Measurements from ENCODE around the gene CCDC88B. TPM values are rescaled to one million over a fixed set of nuclear protein-coding genes. Genes with fewer than 3 reads are reported as not detected.
A peak's percentile ranks its signal among the peaks of the same experiment; 100 is the strongest.

CCDC88B gene
- total RNA-seq, 1 donor: 1.2 TPM

DNA sequence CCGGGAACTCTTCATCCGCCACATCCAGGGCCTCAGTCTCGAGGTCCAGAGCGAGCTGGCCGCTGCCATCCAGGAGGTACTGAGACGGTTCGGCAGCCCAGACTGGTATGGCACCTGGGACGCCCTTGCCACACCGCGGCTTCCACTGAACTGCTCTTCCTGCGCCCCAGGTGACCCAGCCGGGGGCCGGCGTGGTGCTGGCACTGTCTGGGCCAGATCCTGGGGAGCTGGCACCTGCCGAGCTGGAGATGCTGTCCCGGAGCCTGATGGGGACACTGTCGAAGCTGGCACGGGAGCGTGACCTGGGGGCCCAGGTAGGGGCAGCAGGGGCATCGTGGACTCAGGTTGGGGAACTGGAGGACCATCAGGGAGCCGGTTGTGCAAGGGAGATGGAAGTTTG is 1.4 kb downstream of the CCDC88B start:
- TF ChIP-seq, protein P1, sequence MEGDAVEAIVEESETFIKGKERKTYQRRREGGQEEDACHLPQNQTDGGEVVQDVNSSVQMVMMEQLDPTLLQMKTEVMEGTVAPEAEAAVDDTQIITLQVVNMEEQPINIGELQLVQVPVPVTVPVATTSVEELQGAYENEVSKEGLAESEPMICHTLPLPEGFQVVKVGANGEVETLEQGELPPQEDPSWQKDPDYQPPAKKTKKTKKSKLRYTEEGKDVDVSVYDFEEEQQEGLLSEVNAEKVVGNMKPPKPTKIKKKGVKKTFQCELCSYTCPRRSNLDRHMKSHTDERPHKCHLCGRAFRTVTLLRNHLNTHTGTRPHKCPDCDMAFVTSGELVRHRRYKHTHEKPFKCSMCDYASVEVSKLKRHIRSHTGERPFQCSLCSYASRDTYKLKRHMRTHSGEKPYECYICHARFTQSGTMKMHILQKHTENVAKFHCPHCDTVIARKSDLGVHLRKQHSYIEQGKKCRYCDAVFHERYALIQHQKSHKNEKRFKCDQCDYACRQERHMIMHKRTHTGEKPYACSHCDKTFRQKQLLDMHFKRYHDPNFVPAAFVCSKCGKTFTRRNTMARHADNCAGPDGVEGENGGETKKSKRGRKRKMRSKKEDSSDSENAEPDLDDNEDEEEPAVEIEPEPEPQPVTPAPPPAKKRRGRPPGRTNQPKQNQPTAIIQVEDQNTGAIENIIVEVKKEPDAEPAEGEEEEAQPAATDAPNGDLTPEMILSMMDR (IDR thresholded peaks at IDR 0.05; ENCODE audit: insufficient read depth, low read length): no peak
- H3K4me3 ChIP-seq (ENCODE audit: low read depth, low read length): no peak overlapping the region
- DNase-seq (ENCODE audit: low read depth): no peak

DNA sequence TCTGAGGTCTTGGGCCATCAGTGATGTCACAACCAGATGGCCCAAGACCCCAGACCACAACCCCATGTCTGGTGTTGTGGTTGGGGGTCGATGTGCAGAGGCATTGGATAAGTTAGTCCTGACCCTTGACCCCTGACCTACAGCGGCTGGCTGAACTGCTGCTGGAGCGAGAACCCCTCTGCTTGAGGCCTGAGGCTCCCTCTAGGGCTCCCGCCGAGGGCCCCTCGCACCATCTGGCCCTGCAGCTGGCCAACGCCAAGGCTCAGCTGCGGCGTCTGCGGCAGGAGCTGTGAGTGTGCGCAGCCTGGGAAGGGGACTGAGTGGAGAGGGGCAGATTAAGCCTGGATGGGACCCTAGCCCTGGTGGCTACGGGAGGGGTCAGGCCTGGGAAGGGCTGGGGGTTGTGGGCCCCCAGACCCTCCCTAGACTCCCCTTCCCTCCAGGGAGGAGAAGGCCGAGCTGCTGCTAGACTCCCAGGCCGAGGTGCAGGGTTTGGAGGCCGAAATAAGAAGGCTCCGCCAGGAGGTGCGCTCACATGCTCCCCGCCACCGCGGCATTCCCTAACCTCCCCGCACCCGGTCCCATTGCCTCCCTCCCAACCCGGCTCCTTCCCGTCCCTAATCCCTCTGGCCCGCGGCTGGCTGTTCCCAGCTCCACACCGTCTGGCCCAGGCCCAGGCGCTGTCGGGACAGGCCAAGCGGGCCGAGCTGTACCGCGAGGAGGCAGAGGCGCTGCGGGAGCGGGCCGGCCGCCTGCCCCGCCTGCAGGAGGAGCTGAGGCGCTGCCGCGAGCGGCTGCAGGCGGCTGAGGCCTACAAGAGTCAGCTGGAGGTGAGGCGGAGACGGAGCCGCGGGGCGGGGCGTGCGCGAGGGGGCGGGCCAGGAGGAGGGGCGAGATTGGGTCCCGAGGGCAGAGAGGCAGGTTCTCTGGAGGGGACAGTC is 2.1 kb downstream of the CCDC88B start:
- peak overlapping the region; percentile 61 for H3K4me3 ChIP-seq (ENCODE audit: low read depth, low read length)
- peak; percentile 82 for DNase-seq (ENCODE audit: low read depth)
- TF ChIP-seq, protein P1 (IDR thresholded peaks at IDR 0.05; ENCODE audit: insufficient read depth, low read length): peak; percentile 29

DNA sequence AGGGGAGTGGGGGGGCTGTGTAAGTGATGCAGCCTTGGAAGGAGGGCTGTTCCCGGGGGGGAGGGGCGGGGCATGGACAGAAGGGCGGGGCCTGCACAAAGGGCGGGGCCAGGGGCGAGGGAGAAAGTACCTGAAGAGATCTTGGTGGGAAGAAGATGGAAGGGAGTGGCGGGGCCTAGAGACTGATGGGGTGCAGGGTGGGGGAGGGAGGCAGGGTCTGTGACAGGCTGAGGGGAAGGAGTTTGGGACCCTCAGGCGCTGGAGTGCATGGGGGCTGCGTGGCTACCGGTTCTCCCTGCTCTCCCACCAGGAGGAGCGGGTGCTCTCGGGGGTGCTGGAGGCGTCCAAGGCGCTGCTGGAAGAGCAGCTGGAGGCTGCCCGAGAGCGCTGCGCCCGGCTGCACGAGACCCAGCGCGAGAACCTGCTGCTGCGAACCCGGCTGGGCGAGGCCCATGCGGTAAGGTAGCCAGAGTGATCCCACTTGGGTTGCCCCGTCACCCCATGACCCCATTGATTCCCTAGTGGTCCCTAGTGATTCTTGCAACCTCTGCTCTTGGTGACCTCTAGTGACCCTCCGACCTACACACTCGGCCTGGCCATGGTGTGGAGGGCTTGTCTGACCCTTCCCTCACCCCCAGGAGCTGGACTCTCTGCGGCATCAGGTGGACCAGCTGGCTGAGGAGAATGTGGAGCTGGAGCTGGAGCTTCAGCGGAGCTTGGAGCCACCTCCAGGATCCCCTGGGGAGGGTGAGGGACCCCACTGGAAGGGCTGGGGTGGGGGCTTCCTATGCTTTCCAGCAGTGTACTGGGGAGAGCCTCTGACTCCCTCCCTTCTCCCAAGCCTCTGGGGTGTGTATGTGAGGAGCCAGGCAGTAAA is 3.1 kb downstream of the CCDC88B start:
- DNase-seq (ENCODE audit: low read depth): no peak
- peak overlapping the region; percentile 22 for H3K4me3 ChIP-seq (ENCODE audit: low read depth, low read length)
- TF ChIP-seq, protein P1 (IDR thresholded peaks at IDR 0.05; ENCODE audit: insufficient read depth, low read length): no peak

- H3K4me3 ChIP-seq (ENCODE audit: low read depth, low read length): no peak overlapping the region
- TF ChIP-seq, protein P1 (IDR thresholded peaks at IDR 0.05; ENCODE audit: insufficient read depth, low read length): peak; percentile 42
- DNase-seq (ENCODE audit: low read depth): no peak
Observed at GRCh38 chr11:64343767-64344559, 4.0 kb downstream of the CCDC88B start.

DNA sequence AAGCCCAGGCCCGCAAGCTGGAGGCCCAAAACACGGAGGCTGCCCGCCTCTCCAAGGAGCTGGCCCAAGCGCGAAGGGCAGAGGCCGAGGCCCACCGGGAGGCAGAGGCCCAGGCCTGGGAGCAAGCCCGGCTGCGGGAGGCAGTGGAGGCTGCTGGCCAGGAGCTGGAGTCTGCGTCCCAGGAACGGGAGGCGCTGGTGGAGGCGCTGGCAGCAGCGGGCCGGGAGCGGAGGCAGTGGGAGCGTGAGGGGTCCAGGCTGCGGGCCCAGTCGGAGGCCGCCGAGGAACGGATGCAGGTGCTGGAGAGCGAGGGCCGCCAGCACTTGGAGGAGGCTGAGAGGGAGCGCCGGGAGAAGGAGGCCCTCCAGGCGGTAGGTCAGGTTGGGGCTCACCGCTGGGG is 4.8 kb downstream of the CCDC88B start:
- TF ChIP-seq, protein P1 (IDR thresholded peaks at IDR 0.05; ENCODE audit: insufficient read depth, low read length): no peak
- no peak overlapping the region for H3K4me3 ChIP-seq (ENCODE audit: low read depth, low read length)
- no peak for DNase-seq (ENCODE audit: low read depth)
